ENCODE measurements around the gene DRD1. TPM values are rescaled to one million over a fixed set of nuclear protein-coding genes. Genes with fewer than 3 reads are reported as not detected.

Gene DRD1
- total RNA-seq, 1 donor from 2014 or later: 0.54 TPM

DNA sequence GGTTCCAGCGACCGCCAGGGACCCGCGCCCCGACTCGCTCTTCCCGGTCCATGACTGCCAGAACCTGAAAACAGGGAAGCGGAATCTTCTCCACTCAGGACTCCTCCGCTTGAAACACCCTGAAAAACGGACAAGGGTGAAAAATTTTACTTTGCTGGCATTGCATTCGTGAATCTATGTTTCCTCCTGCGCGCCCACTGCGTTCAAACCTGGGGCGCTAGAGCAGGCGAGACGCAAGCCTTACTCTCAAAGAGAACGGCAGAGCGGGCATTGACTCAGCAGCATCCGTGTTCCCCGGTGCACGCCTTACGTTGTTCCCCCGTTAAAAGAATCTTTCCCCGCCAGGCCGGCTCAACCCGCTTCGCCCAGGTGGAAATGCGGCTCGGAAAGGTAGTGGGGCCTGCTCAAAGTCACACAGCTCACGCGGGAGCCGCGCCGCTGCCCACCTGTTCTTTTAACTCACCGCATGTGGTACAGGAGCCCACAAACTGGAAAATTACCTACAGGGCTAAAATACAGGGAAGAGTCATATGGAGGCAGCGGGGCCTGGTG is 999 bp upstream of the DRD1 start:
- no peaks in the 10 kb centered on the region for H3K9me3 Mint-ChIP-seq
- H3K27me3 Mint-ChIP-seq (ENCODE audit: low read depth): peaks cover 70% of the 10 kb centered on the region
- no peak overlapping the region for H3K27ac Mint-ChIP-seq
- DNase-seq (ENCODE audit: low spot score in 2 of 2, unreplicated experiment in 2 of 2): no peak
- H3K4me3 Mint-ChIP-seq: peak overlapping the region; percentile 63
- TF ChIP-seq, protein P1, sequence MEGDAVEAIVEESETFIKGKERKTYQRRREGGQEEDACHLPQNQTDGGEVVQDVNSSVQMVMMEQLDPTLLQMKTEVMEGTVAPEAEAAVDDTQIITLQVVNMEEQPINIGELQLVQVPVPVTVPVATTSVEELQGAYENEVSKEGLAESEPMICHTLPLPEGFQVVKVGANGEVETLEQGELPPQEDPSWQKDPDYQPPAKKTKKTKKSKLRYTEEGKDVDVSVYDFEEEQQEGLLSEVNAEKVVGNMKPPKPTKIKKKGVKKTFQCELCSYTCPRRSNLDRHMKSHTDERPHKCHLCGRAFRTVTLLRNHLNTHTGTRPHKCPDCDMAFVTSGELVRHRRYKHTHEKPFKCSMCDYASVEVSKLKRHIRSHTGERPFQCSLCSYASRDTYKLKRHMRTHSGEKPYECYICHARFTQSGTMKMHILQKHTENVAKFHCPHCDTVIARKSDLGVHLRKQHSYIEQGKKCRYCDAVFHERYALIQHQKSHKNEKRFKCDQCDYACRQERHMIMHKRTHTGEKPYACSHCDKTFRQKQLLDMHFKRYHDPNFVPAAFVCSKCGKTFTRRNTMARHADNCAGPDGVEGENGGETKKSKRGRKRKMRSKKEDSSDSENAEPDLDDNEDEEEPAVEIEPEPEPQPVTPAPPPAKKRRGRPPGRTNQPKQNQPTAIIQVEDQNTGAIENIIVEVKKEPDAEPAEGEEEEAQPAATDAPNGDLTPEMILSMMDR (IDR thresholded peaks at IDR 0.05; ENCODE audit: unreplicated experiment): peak; percentile 7
- no peaks in the 10 kb centered on the region for H3K36me3 Mint-ChIP-seq
- H3K4me1 Mint-ChIP-seq: peaks cover 12% of the 10 kb centered on the region

DNA sequence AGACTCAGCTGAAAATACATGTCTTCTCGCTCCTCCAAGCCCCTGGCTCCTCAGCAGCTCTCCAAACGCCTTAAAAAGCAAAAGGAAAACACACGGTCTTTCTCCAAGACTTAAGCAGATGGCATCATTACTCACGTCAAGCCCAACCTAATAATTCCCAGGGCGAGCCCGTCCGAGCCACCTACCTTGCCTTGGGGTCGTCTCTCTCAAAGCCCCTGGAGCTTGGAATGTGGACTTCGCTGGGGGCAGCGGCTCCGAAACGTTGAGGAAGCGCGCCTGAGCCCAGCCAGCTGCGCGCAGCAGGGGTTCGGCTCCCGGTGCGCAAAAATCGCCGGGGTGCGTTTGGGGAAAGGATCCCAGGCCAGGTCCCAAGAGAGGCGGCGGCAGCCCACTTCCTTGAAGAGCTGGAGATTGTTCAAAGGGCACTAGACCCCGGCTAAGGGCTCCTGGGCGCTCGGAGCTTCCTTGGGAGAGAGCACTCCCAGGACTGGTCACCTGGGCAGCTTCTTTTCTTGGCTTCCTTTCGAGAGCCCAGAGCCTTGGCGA is 395 bp downstream of the DRD1 start:
- Mint-ChIP-seq H3K4me3 (peak overlapping the region; percentile 37), H3K27ac (no peak overlapping the region), H3K27me3 (ENCODE audit: low read depth) (peaks cover 69% of the 10 kb centered on the region), H3K9me3 (no peaks in the 10 kb centered on the region), H3K36me3 (no peaks in the 10 kb centered on the region), H3K4me1 (peaks cover 12% of the 10 kb centered on the region)
- TF ChIP-seq, protein P1 (IDR thresholded peaks at IDR 0.05; ENCODE audit: unreplicated experiment): no peak
- DNase-seq (ENCODE audit: low spot score in 2 of 2, unreplicated experiment in 2 of 2): no peak

DNA sequence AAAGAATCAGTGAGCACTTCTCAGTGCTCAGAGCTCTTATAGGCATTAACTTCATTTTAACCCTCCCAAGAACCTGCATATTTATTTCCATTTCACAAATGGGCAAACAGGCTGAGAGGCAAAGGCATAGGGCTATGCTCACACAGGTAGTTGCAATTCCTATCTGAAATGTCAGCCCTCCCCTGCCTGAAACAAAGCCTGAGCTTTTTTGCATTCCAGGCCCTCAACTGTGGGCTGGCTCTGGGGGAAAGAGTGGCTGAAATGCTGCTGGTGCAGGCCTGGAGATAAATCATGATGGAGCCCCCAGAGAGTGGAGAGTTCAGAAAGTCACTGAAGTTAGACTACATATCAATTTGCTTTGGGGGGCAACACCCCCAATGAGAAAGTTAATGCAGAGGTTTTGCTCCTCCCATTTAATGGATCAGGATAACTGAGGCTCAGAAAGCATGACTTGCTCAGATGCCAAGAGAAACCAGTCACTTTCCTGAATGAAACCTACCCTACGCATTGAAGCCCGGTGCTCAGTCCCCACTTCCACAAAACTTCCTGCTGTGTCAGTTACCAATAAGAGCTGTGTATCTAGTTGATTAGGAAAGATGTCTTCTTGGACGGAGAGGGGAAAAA is 5.6 kb downstream of the DRD1 start:
- Mint-ChIP-seq H3K4me3 (no peak overlapping the region), H3K27ac (no peak overlapping the region), H3K4me1 (no peaks in the 10 kb centered on the region), H3K9me3 (no peaks in the 10 kb centered on the region), H3K27me3 (ENCODE audit: low read depth) (peaks cover 42% of the 10 kb centered on the region), H3K36me3 (no peaks in the 10 kb centered on the region)
- no peak for DNase-seq (ENCODE audit: low spot score in 2 of 2, unreplicated experiment in 2 of 2)
- TF ChIP-seq, protein P1 (IDR thresholded peaks at IDR 0.05; ENCODE audit: unreplicated experiment): no peak

DNA sequence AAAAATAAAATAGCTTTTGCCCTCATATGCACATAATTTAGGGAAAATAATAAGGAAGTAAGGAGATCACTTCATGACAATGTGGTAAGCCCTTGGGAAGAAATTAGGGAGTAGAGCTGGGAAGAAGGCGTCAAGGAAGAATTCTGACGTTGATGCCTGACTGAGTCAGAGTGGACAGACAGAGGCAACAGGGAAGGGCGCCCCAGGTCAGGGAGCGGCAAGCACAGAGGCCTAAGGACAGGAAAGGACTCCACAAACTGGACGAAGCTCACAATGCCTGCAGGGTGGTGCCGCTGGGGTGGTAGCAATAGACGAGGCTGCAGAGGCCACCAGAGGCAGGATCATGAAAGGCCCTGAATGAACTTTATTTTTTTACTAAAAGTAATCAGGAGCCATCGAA is 7.6 kb downstream of the DRD1 start:
- peaks cover 23% of the 10 kb centered on the region for H3K27me3 Mint-ChIP-seq (ENCODE audit: low read depth)
- H3K9me3 Mint-ChIP-seq: no peaks in the 10 kb centered on the region
- no peak overlapping the region for H3K27ac Mint-ChIP-seq
- TF ChIP-seq, protein P1 (IDR thresholded peaks at IDR 0.05; ENCODE audit: unreplicated experiment): no peak
- no peaks in the 10 kb centered on the region for H3K4me1 Mint-ChIP-seq
- H3K36me3 Mint-ChIP-seq: no peaks in the 10 kb centered on the region
- H3K4me3 Mint-ChIP-seq: no peak overlapping the region
- DNase-seq (ENCODE audit: low spot score in 2 of 2, unreplicated experiment in 2 of 2): no peak

DNA sequence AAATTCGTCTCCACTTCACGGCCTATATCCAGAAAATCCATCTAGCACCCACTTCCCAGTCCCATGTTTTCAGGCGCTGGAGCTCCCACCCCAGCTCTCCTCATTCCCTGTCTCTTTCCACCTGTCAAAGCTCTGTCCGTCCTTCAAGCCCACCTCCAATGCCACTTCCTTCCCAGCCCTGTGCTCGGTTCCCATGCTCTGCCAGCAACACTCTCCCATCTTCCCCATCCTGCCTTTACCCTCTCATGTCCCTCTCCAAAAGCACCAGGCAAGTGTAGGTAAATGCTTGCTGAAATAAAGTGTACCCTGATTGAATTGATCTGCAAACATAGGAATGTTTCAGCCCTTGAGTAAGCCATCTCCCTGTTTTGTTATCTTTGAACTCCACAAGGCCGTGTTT is 9.2 kb downstream of the DRD1 start:
- TF ChIP-seq, protein P1 (IDR thresholded peaks at IDR 0.05; ENCODE audit: unreplicated experiment): no peak
- H3K36me3 Mint-ChIP-seq: no peaks in the 10 kb centered on the region
- H3K27ac Mint-ChIP-seq: no peak overlapping the region
- peaks cover under 1% of the 10 kb centered on the region for H3K9me3 Mint-ChIP-seq
- DNase-seq (ENCODE audit: low spot score in 2 of 2, unreplicated experiment in 2 of 2): no peak
- H3K27me3 Mint-ChIP-seq (ENCODE audit: low read depth): peaks cover 15% of the 10 kb centered on the region
- H3K4me3 Mint-ChIP-seq: no peak overlapping the region
- H3K4me1 Mint-ChIP-seq: no peaks in the 10 kb centered on the region

Data from mesothelial cell of epicardium (in vitro differentiated cells).